LHCN-M2 (cell line): ENCODE measurements around the gene PHKB. TPM values are rescaled to one million over a fixed set of nuclear protein-coding genes. Genes with fewer than 3 reads are reported as not detected.
A peak's percentile ranks its signal among the peaks of the same experiment; 100 is the strongest.
"Not testable (repeated sequence)": the region's sequence is repeated elsewhere in the genome, so short reads cannot be mapped to it uniquely, and the experiment has no call there.

Source experiments
- DNase-seq: peaks from one replicate; pipeline ENCODE4 v3.0.0-alpha.2; 2012; ENCODE audit warnings: low read depth
- polyA plus RNA-seq: library from polyadenylated mRNA; unstranded; fragments of >200 nt; gene quantifications from one replicate; pipeline ENCODE4 v1.2.1, GENCODE V29; 2012; ENCODE audit warnings: missing spikeins
- total RNA-seq: library from RNA; depleted of rRNA; stranded (reverse); fragments of >200 nt; gene quantifications from 2 replicates; pipeline ENCODE4 v1.2.3, GENCODE V29; 2014; rRNA removed

The PHKB gene
- total RNA-seq, result 30.7 and 35.2 TPM in 2 replicates
- polyA plus RNA-seq, result 26.9 TPM

- peak; percentile 91 for DNase-seq
These were observed at the start of gene PHKB, which contains the start of gene ITFG1 for GRCh38 chr16:47460711-47461597. PHKB (plus strand) TSS chr16:47461331; CDS start chr16:47461351, 20 bp downstream. ITFG1 (minus strand) TSS chr16:47461063; CDS start chr16:47461045, 18 bp downstream.

DNA sequence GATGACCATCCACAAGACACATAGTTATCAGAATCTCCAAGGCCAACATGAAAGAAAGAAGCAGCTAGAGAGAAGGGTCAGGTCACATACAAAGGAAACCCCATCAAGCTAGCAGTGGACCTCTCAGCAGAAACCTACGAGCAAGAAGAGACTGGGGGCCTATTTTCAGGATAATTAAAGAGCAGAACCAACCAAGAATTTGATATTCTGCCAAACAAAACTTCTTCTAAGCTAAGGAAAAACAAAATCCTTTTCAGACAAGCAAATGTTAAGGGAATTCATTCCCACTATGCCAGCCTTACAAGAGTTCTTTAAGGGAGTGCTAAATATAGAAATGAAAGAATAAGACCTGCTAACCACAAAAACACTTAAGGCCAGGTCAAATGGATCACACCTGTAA lies 48.1 kb upstream of the PHKB start:
- DNase-seq, result no peak

- DNase-seq, result no peak
These were observed 44.3 kb upstream of the PHKB start for GRCh38 chr16:47416869-47417268.

- DNase-seq, result no peak
These were observed 36.3 kb upstream of the PHKB start for GRCh38 chr16:47424846-47425245.

DNA sequence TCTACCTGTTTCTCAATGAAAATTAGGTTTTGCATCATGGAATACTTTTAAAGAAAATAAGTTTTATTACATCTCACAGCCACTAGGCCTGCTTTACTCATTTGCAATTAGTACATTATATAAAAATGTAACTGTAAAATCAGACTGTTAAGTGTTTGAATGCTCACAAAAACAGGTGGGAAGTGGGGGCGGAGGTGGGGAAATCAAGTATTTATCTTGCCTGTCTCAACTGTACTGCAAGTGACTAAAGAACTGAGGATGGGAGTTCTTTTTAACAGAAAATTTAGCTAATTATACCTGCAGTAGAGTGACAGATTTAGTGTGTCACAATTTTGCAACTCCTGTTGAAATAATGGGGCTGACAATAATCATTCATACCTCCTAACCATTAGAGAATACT lies 34.3 kb upstream of the PHKB start:
- DNase-seq, result no peak

- no peak for DNase-seq
These were observed 29.2 kb upstream of the PHKB start for GRCh38 chr16:47431960-47432359.

GRCh38 chr16:47434274-47434673 lies 26.9 kb upstream of the PHKB start:
- not testable (repeated sequence) for DNase-seq

DNA sequence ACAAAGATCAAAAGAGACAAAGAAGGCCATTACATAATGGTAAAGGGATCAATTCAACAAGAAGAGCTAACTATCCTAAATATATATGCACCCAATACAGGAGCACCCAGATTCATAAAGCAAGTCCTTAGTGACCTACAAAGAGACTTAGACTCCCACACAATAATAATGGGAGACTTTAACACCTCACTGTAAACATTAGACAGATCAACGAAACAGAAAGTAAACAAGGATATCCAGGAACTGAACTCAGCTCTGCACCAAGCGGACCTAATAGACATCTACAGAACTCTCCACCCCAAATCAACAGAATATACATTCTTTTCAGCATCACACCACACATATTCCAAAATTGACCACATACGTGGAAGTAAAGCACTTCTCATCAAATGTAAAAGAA lies 21.1 kb upstream of the PHKB start:
- not testable (repeated sequence) for DNase-seq

GRCh38 chr16:47442884-47443283 lies 18.2 kb upstream of the PHKB start:
- not testable (repeated sequence) for DNase-seq

- DNase-seq, result no peak
These were observed 14.7 kb upstream of the PHKB start for GRCh38 chr16:47446431-47446830.

GRCh38 chr16:47448830-47449575 lies 12.1 kb upstream of the PHKB start:
- no peak for DNase-seq

GRCh38 chr16:47449788-47450187 lies 11.3 kb upstream of the PHKB start:
- DNase-seq, result no peak

DNA sequence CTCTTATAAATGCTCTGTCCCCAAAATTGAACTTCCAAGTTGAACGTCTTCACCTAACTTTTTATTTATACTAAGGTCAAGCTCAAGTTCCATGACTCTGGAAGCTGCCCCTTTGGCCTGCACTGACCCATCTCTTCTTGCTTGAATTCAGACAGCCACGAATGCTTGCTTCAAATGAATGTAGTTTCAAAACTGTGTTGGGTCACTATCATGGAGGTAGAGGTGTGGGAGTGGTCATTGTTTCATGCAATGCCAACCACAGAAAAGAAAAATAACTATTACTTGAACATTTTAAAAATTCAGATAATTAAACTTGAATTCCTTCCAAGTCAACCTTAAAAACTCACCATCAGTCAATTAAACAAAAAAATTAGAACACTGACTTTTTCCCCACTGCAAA lies 2.8 kb upstream of the PHKB start:
- no peak for DNase-seq

DNA sequence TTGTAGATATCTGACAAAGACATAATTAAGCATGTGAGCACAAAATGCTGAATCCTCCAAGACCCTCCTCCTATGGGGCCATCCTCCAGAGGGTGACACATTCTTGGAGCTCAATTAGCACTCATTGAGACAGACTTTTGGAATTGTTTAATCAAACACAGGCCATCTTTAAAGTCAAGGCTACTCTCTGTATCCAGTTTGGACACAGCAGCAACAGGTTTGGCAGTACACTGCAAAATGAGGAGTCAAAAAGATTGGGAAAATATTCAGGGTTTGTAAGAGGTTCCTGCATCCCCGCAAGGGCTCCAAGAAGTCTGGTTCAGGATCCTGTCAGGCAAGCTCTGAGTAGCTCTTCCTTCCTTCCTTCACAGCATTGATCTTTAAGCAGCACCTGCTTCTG lies 1.5 kb upstream of the PHKB start:
- DNase-seq, result no peak

DNA sequence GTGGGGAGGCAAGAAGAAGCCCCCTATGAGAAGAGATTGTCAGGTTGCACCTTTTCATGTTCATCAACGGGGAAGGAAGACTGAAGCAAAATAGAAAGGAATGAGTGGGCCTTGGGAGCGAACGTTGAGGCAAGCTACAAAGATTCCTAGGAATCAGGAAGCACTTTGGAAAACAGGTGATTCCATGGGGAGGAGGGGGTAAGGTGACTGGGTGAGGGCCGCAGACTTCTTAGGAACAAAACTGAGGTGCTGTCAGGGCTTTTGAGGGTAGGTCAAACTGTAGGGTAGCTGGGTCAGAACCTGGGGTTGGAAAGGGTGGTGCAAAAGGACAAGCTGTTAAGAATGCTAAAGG lies 796 bp upstream of the PHKB start:
- DNase-seq, result peak; percentile 1

- peak; percentile 41 for DNase-seq
These were observed 601 bp downstream of the PHKB start for GRCh38 chr16:47461598-47462266.

DNA sequence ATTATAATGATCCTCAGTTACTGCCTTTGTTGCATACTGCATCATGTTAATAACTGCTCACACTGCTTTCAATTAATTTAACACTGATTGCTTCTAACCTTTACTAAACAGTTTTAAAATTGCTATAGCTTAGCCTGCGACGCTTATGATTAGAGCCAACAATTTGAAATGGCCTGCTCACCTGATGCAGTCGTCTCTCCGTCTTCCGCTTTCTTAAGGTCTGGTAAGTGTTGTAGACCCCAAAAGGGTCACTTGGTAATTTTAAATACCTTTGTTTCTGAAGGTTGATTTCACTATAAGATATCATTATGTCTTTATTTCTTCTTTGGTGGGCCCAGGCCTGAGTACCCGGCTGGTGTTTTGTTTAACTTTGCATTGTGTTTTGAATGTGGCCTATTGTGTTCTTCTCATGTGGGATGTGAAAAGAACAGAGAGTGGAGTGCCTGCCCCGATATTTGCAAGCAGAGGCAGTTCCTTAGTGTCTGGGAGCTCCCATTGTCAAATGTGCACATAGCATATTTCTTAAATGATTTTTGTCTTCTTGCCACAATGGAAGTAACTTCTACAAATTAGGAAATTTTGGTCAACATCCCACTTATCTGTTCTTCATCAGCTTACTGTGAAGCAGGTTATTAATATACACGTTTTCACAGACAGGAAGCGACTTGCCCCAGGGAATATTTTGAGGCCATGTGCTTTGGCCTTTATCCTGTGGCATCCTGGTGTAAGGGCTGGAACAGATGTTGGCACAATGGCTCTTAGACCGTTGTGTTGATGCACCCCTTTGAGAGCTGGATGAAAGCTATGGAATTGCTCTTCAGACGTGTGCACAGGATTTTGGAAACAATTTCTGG lies 2.9 kb downstream of the PHKB start:
- DNase-seq, result no peak

GRCh38 chr16:47465919-47466630 lies 4.9 kb downstream of the PHKB start:
- DNase-seq, result no peak

GRCh38 chr16:47467501-47467900 lies 6.4 kb downstream of the PHKB start:
- no peak for DNase-seq

DNA sequence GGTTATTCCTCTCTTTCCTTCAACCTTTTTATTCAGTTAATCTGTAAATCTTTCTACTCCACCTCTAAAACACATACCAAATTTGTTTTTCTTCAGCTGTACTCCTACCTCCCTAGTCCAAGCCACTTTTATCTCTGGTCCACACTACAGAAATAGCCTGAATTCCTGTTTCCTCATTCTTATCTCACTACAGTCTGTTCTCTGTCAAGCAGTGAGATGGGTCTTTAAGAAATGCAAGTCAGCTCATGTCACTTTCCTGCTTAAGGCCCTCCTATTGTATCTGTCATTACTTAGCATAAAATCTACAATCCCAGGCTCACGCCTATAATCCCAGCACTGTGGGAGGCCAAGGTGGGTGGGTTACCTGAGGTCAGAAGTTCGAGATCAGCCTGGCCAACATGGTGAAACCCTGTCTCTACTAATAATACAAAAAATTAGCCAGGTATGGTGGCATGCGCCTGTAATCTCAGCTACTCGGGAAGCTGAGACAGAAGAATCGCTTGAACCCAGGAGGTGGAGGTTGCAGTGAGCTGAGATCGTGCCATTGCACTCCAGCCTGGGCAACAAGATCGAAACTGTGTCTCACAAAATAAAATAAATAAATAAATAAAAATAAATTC lies 7.0 kb downstream of the PHKB start:
- DNase-seq, result not testable (repeated sequence)
